H9 (cell line): Measurements from ENCODE around the gene CERCAM. TPM values are rescaled to one million over a fixed set of nuclear protein-coding genes. Genes with fewer than 3 reads are reported as not detected.

Experiments used
- DNase-seq: peaks from one replicate; pipeline ENCODE4 v3.0.0-alpha.2; 2017
- H2AFZ ChIP-seq: one replicate; pipeline ENCODE4 v1.6.1; 2013; ENCODE audit warnings: mild to moderate bottlenecking, low read length, control low read depth, moderate library complexity
- H2AK5ac ChIP-seq: 2 replicates; pipeline ENCODE4 v1.6.1; 2013; ENCODE audit warnings: low read length, control low read depth, mixed read lengths; ENCODE audit not compliant: insufficient read length
- H2BK120ac ChIP-seq: one replicate; pipeline ENCODE4 v1.6.1; 2013; ENCODE audit warnings: low read depth, mild to moderate bottlenecking, low read length, control low read depth, inconsistent platforms; ENCODE audit not compliant: poor library complexity, severe bottlenecking
- H2BK12ac ChIP-seq: 2 replicates; pipeline ENCODE4 v1.6.1; 2013; ENCODE audit warnings: low read length, control low read depth, mixed read lengths, low read depth; ENCODE audit not compliant: insufficient read length
- H2BK15ac ChIP-seq: 2 replicates; pipeline ENCODE4 v1.6.1; 2013; ENCODE audit warnings: low read depth, low read length, control low read depth
- H2BK20ac ChIP-seq: one replicate; pipeline ENCODE4 v1.6.1; 2013; ENCODE audit warnings: low read depth, mild to moderate bottlenecking, low read length, control low read depth, inconsistent platforms; ENCODE audit not compliant: poor library complexity, severe bottlenecking
- H2BK5ac ChIP-seq: 2 replicates; pipeline ENCODE4 v1.6.1; 2013; ENCODE audit warnings: low read length, control low read depth, mixed read lengths; ENCODE audit not compliant: insufficient read length
- H3K14ac ChIP-seq: 2 replicates; pipeline ENCODE4 v1.6.1; 2013; ENCODE audit warnings: low read length, control low read depth; ENCODE audit not compliant: insufficient read depth
- H3K18ac ChIP-seq: 2 replicates; pipeline ENCODE4 v1.6.1; 2013; ENCODE audit warnings: low read depth, mild to moderate bottlenecking, mixed read lengths, low read length, control low read depth; ENCODE audit not compliant: insufficient read length
- H3K23ac ChIP-seq: 2 replicates; pipeline ENCODE4 v1.6.1; 2013; ENCODE audit warnings: low read length, control low read depth, mixed read lengths, low read depth; ENCODE audit not compliant: insufficient read length
- H3K23me2 ChIP-seq: 2 replicates; pipeline ENCODE4 v1.6.1; 2013; ENCODE audit warnings: low read depth, mild to moderate bottlenecking, mixed read lengths, low read length, control low read depth; ENCODE audit not compliant: insufficient read length, poor library complexity, severe bottlenecking
- H3K27ac ChIP-seq: 2 replicates; pipeline ENCODE4 v1.5.1; 2013; ENCODE audit warnings: low read length, control low read depth, mixed read lengths, low read depth; ENCODE audit not compliant: insufficient read length
- H3K27me3 ChIP-seq: 2 replicates; pipeline ENCODE4 v1.6.1; 2013; ENCODE audit warnings: low read length, control low read depth, inconsistent platforms; ENCODE audit not compliant: insufficient read depth
- H3K4ac ChIP-seq: 2 replicates; pipeline ENCODE4 v1.6.1; 2013; ENCODE audit warnings: low read depth, mild to moderate bottlenecking, control low read depth, inconsistent platforms, low read length, moderate library complexity
- H3K4me1 ChIP-seq: 2 replicates; pipeline ENCODE4 v1.6.1; 2013; ENCODE audit warnings: low read length, control low read depth, inconsistent platforms; ENCODE audit not compliant: insufficient read depth
- H3K4me2 ChIP-seq: 2 replicates; pipeline ENCODE4 v1.6.1; 2013; ENCODE audit warnings: low read length, control low read depth, mixed read lengths; ENCODE audit not compliant: insufficient read length, insufficient read depth
- H3K56ac ChIP-seq: 2 replicates; pipeline ENCODE4 v1.6.1; 2013; ENCODE audit warnings: low read depth, mild to moderate bottlenecking, mixed read lengths, low read length, control low read depth; ENCODE audit not compliant: insufficient read length
- H3K79me1 ChIP-seq: 2 replicates; pipeline ENCODE4 v1.6.1; 2013; ENCODE audit warnings: low read depth, mild to moderate bottlenecking, moderate library complexity, low read length, control low read depth, inconsistent platforms; ENCODE audit not compliant: insufficient read depth, poor library complexity, severe bottlenecking
- H3K79me2 ChIP-seq: 2 replicates; pipeline ENCODE4 v1.6.1; 2013; ENCODE audit warnings: low read length, control low read depth, inconsistent platforms; ENCODE audit not compliant: insufficient read depth
- H3K9ac ChIP-seq: 2 replicates; pipeline ENCODE4 v1.6.1; 2013; ENCODE audit warnings: low read length, control low read depth, mixed read lengths; ENCODE audit not compliant: insufficient read length; ENCODE audit errors: extremely low read depth
- H3K9me3 ChIP-seq: one replicate; pipeline ENCODE4 v1.6.1; 2013; ENCODE audit warnings: low read depth, low read length, inconsistent platforms; ENCODE audit not compliant: control insufficient read depth
- H3T11ph ChIP-seq: one replicate; pipeline ENCODE4 v1.6.1; 2013; ENCODE audit warnings: mild to moderate bottlenecking, low read length, control low read depth, inconsistent platforms
- H4K20me1 ChIP-seq: one replicate; pipeline ENCODE4 v1.6.1; 2013; ENCODE audit not compliant: control insufficient read depth, insufficient read length, insufficient read depth
- H4K5ac ChIP-seq: 2 replicates; pipeline ENCODE4 v1.6.1; 2013; ENCODE audit warnings: low read depth, mild to moderate bottlenecking, mixed read lengths, low read length, control low read depth; ENCODE audit not compliant: insufficient read length
- H4K8ac ChIP-seq: replicated peaks from 2 replicates; pipeline ENCODE4 v1.6.1; 2013; ENCODE audit warnings: low read length, control low read depth, mixed read lengths, low read depth; ENCODE audit not compliant: insufficient read length
- H4K91ac ChIP-seq: 2 replicates; pipeline ENCODE4 v1.6.1; 2013; ENCODE audit warnings: low read depth, mild to moderate bottlenecking, moderate library complexity, mixed read lengths, low read length, control low read depth; ENCODE audit not compliant: insufficient read length
- H3K27ac Mint-ChIP-seq, 3 experiments: 2 replicates in 2 of 3; 3 replicates in 1 of 3; pipeline ENCODE4 v1.8.0; 2020 to 2021; ENCODE audit warnings: mixed read lengths in 3 of 3, mild to moderate bottlenecking in 1 of 3, moderate library complexity in 1 of 3
- H3K27me3 Mint-ChIP-seq: 2 replicates; pipeline ENCODE4 v1.8.0; 2021; ENCODE audit warnings: low read depth, mild to moderate bottlenecking, moderate library complexity, mixed read lengths
- H3K36me3 Mint-ChIP-seq, 3 experiments: 2 replicates in 2 of 3; 3 replicates in 1 of 3; pipeline ENCODE4 v1.8.0; 2020 to 2021; ENCODE audit warnings: low read depth in 3 of 3, mixed read lengths in 3 of 3; ENCODE audit not compliant: insufficient read depth in 1 of 3
- H3K4me1 Mint-ChIP-seq, 2 experiments: 2 replicates each; pipeline ENCODE4 v1.8.0; 2020; ENCODE audit warnings: mixed read lengths in 2 of 2
- H3K4me3 Mint-ChIP-seq, 2 experiments: 2 replicates in 1 of 2; 3 replicates in 1 of 2; pipeline ENCODE4 v1.8.0; 2020 to 2021; ENCODE audit warnings: mild to moderate bottlenecking in 2 of 2, mixed read lengths in 2 of 2, moderate library complexity in 1 of 2
- H3K9me3 Mint-ChIP-seq, 2 experiments: 2 replicates in 1 of 2; 3 replicates in 1 of 2; pipeline ENCODE4 v1.8.0; 2020; ENCODE audit warnings: mild to moderate bottlenecking in 2 of 2, mixed read lengths in 2 of 2, moderate library complexity in 1 of 2
- WGBS: extraction: QIAGEN DNeasy Blood & Tissue Kit; methylation state at CpG from one replicate; pipeline ENCODE4 v1.1.7; 2013; ENCODE audit warnings: missing lambda C conversion rate, low lambda C conversion rate, mixed read lengths; ENCODE audit not compliant: insufficient read length; ENCODE audit errors: extremely low coverage; 5-methylcytosine and 5-hydroxymethylcytosine counted together
- total RNA-seq: library from RNA; stranded (reverse); gene quantifications from 2 replicates; pipeline ENCODE4 v1.2.1, GENCODE V29; 2021
- TF ChIP-seq, protein P1 (sequence below): fragments of 200-600 bp; sonication (generic); conservative IDR thresholded peaks from 3 replicates; pipeline ENCODE4 v1.8.0; 2021; ENCODE audit warnings: antibody characterized with exemption, mild to moderate bottlenecking

Gene CERCAM
- total RNA-seq, 1 experiment from 2014 or later, result 5.4 TPM

DNA sequence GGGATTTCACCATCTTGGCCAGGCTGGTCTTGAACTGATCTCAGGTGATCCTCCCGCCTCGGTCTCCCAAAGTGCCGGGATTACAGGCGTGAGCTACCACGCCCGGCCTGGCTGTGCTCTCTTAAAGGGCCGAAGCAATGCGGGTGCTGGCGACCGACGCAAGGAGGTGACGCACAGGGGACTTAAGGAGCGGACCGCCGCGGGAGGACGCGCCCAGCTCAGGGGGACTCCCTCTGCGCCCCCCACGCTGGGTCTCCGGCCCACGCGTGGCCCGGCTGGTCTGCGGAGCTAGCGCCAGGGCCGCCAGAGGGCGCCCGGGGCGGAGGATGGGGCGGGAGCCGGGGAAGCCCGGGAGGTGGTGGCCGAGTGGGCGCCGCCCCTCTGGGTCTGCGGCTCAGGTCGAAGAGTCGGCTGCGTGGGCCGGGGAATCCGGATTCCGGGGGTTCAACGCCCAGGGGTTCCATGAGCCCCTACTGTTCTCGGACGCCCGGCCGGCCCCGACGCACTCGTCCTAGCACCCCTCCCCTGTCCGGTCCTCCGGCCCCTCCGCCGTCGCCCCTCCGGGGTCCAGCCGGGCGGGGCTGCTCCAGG lies 502 bp upstream of the CERCAM start:
- no peaks in the 10 kb centered on the region for H3K36me3 Mint-ChIP-seq
- no peak overlapping the region for H3K27ac ChIP-seq

More for the DNA sequence above, 502 bp upstream of the CERCAM start:
- H3K27me3 Mint-ChIP-seq, result peaks cover 89% of the 10 kb centered on the region
- H3K4me1 ChIP-seq, result peaks cover 3% of the 10 kb centered on the region
- no peaks in the 10 kb centered on the region for H3K79me1 ChIP-seq
- H3K23me2 ChIP-seq, result peaks cover 12% of the 10 kb centered on the region
- no peak overlapping the region for H2BK5ac ChIP-seq
- H2AFZ ChIP-seq, result no peak overlapping the region
- H2BK12ac ChIP-seq, result no peak overlapping the region
- no peak overlapping the region for H2BK20ac ChIP-seq
- no peaks in the 10 kb centered on the region for H3K9me3 ChIP-seq
- no peaks in the 10 kb centered on the region for H3K9me3 Mint-ChIP-seq
- H2AK5ac ChIP-seq, result no peak overlapping the region
- no peak overlapping the region for H3K23ac ChIP-seq
- H4K20me1 ChIP-seq, result no peaks in the 10 kb centered on the region
- DNase-seq, result no peak
- no peak overlapping the region for H2BK120ac ChIP-seq
- H3K79me2 ChIP-seq, result no peaks in the 10 kb centered on the region
- WGBS, result no CpG with 5 or more reads among the region's 59 CpGs
- H3K9ac ChIP-seq, result no peak overlapping the region
- peak overlapping the region; percentile 55 to 80 for H3K4me3 Mint-ChIP-seq
- H3K18ac ChIP-seq, result no peak overlapping the region
- H3K27ac Mint-ChIP-seq, result no peak overlapping the region
- H3K27me3 ChIP-seq, result peaks cover 13% of the 10 kb centered on the region; the same call in 1 of the 2 replicates
- H4K5ac ChIP-seq, result no peak overlapping the region
- no peak overlapping the region for H4K91ac ChIP-seq
- H3K4me2 ChIP-seq, result peak overlapping the region; percentile 45
- H3K4ac ChIP-seq, result no peak overlapping the region
- TF ChIP-seq, protein P1, sequence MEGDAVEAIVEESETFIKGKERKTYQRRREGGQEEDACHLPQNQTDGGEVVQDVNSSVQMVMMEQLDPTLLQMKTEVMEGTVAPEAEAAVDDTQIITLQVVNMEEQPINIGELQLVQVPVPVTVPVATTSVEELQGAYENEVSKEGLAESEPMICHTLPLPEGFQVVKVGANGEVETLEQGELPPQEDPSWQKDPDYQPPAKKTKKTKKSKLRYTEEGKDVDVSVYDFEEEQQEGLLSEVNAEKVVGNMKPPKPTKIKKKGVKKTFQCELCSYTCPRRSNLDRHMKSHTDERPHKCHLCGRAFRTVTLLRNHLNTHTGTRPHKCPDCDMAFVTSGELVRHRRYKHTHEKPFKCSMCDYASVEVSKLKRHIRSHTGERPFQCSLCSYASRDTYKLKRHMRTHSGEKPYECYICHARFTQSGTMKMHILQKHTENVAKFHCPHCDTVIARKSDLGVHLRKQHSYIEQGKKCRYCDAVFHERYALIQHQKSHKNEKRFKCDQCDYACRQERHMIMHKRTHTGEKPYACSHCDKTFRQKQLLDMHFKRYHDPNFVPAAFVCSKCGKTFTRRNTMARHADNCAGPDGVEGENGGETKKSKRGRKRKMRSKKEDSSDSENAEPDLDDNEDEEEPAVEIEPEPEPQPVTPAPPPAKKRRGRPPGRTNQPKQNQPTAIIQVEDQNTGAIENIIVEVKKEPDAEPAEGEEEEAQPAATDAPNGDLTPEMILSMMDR, result peak; percentile 89
- no peak overlapping the region for H2BK15ac ChIP-seq
- no peak overlapping the region for H3K56ac ChIP-seq
- peaks cover 19 to 26% of the 10 kb centered on the region in 2 experiments for H3K4me1 Mint-ChIP-seq
- no peak overlapping the region for H3T11ph ChIP-seq
- H3K14ac ChIP-seq, result no peak overlapping the region
- no peak overlapping the region for H4K8ac ChIP-seq
